ENCODE measurements around the gene RBP2.

- no peak for TF ChIP-seq CTCF (IDR thresholded peaks at IDR 0.05)
- no peak for TF ChIP-seq POLR2A (IDR thresholded peaks at IDR 0.05)
These were observed 53.1 kb downstream of the RBP2 start for GRCh38 chr3:139423232-139423631.
